GM21528 (cell line): ENCODE data around the gene SPEM1.

ENCODE experiments used
- ATAC-seq: cut with Tn5 transposase; IDR thresholded peaks from one replicate; pipeline ENCODE4 v1.9.1; 2021; ENCODE audit warnings: mild to moderate bottlenecking, moderate library complexity; ENCODE audit not compliant: unreplicated experiment, low FRiP score

The SPEM1 gene, protein sequence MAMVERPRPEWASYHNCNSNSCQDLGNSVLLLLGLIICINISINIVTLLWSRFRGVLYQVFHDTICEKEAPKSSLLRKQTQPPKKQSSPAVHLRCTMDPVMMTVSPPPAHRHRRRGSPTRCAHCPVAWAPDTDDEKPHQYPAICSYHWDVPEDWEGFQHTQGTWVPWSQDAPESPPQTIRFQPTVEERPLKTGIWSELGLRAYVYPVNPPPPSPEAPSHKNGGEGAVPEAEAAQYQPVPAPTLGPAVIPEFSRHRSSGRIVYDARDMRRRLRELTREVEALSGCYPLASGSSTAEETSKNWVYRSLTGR

DNA sequence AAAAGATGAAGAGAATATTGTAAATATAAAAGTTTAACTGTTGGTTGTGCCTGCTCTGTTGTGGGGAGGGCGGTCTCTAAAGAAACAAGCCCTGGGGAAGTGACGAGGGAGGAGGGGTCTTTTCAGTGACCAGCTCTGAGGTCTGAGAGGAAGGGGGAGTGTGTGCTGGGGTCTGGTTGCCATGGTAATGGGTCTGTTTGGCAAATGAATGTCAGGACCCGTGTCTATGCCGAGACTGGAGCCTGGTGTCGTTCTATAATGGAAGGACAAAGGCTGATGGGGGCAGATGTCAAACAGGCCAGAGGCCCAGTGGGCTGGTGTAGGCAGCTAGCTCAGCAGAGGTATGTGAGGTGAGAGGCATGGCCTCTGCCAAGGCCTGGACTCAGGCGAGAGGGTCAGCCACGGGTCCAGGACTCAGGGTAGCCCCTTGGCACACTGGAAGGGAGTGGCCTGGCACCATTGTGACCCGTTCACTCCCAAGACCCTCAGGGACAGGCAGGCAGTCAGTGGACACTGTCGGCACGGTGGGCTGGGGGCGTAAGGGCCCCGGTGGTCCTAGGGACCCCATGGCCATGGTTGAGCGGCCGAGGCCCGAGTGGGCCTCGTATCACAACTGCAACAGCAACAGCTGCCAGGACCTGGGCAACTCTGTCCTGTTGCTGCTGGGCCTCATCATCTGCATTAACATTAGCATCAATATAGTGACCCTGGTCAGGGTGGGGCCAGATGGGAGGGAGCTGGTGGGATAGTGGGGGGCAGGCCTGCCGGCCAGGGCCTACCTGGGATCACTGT, at the start of gene SPEM1:
SPEM1 (plus strand) TSS at position 506 of the 792 bp plus-strand sequence; CDS start at position 567, 61 bp downstream.
- ATAC-seq, result no peak

DNA sequence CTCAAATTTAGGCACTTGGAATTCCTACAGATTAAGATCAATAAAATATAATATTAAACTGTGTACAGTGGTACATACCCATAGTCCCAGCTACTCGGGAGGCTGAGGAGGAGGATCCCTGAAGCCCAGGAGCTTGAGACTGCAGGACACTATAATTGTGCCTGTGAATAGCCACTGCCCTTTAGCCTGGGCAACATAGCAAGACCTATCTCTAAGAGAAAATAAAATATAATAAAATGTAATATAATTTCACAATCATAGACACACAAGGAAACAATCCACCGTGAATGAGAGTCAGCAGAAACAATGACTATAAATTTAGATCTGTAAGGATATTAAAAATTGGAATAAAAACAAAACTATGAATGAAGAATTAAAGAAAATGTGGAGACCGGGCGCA, 49.3 kb upstream of the SPEM1 start:
- no peak for ATAC-seq

GRCh38 chr17:7374353-7374752, 45.8 kb upstream of the SPEM1 start:
- ATAC-seq, result no peak

DNA sequence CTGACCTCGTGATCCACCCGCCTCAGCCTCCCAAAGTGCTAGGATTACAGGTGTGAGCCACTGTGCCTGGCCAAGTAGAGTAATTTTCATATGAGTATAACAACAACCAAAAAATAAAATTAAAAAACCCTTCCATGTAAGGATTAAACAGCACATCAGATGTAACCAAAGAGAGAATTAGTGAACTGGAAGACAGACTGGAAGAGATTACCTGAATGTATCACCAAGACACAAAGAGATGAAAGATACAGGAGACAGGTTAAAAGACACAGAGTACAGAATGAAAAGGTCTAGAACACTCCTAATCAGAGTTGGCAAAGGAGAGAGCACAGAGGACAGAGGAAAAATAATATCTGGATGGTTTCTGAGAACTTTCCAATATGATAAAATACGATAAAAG, 41.0 kb upstream of the SPEM1 start:
- no peak for ATAC-seq

DNA sequence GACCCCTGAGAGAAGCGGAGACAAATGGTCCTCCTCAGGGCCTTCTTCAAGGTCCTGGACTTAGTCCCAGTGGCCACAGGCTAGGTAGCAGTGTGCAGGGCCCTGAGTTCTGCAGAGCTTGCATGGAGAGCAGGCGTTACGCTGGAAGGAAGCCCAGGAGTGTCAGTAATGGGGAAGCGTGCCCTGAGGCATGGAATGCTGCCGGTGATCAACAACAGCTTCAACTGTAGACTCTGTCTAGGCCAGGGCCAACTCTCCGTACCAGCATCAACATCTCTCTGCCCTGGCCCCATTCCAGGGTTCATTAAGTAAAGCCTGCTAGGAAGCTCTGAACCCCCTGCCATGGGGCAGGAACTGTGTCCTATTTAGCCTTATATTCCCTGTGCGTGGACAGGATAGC, 39.8 kb upstream of the SPEM1 start:
- ATAC-seq, result no peak

GRCh38 chr17:7380855-7381683, 39.1 kb upstream of the SPEM1 start, which contains the start of gene TNK1:
Gene TNK1 (plus strand): TSS chr17:7381089. CDS start chr17:7382927, 1,838 bp downstream.
- ATAC-seq, result no peak

DNA sequence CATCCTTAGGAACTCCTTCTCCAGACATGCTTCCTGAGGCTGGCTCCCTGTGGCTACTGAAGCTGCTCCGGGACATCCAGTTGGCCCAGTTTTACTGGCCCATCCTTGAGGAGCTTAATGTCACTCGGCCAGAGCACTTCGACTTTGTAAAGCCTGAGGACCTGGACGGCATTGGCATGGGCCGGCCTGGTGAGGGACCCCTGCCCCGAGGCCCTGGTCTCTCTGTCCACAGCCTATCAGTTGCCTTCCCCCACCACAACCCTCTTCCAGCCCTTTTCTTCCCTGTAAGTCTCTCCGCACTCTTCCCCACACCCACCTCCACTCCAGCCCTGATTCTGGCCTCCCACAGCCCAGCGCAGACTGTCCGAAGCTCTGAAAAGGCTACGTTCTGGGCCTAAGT, 37.2 kb upstream of the SPEM1 start:
- no peak for ATAC-seq

DNA sequence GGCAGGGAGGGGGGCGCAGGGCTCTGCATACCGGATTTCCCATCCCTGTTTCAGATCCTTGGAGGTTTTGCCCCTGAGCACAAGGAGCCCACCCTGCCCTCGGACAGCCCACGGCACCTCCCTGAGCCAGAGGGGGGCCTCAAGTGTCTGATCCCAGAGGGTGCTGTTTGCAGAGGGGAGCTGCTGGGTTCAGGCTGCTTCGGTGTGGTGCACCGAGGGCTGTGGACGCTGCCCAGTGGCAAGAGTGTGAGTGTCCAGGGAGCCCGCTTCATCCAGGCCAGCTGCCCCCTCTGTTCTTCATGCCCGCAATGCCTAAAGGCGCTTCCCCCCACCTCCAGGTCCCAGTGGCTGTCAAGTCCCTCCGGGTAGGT, 36.8 kb upstream of the SPEM1 start:
- no peak for ATAC-seq

DNA sequence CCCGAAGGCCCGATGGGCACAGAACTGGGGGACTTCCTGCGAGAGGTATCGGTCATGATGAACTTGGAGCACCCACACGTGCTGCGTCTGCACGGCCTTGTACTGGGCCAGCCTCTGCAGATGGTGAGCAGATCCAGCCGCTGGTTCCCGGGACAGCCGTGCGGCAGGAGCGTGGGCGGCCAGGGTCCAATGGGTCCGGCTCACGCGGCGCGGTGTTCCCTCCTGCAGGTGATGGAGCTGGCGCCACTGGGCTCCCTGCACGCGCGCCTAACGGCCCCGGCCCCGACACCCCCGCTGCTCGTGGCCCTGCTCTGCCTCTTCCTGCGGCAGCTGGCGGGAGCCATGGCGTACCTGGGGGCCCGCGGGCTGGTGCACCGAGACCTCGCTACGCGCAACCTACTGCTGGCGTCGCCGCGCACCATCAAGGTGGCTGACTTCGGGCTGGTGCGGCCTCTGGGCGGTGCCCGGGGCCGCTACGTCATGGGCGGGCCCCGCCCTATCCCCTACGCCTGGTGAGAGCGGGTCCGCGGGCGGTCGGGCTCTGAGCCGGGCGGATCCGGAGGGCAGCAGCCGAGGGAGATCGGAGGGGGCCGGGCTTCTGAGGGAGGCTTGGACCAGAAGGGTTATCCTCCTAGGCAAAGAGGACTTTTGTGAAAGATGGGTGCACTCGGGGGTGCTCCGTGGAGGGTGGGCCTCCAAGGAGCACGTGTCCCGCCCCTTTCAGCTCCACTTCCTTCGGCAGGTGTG, 36.2 kb upstream of the SPEM1 start:
- ATAC-seq, result no peak

DNA sequence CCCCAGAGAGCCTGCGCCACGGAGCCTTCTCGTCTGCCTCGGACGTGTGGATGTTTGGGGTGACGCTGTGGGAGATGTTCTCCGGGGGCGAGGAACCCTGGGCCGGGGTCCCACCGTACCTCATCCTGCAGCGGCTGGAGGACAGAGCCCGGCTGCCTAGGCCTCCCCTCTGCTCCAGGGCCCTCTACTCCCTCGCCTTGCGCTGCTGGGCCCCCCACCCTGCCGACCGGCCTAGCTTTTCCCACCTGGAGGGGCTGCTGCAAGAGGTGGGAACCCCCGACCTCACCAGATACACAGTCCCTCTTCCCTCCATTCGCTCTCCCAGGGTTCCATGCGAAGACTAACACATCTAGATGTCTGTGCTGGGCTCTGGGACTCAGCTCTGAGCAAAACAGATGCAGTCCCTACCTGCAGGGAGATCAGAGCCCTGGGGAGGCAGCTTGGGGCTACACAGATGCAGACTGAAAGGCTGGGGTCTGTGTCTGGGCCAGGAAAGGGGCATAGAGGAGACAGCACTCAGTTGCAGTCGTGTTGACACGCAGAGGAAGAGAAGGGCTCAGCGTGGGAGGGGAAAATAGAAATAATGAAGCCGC, 35.5 kb upstream of the SPEM1 start:
- ATAC-seq, result no peak

DNA sequence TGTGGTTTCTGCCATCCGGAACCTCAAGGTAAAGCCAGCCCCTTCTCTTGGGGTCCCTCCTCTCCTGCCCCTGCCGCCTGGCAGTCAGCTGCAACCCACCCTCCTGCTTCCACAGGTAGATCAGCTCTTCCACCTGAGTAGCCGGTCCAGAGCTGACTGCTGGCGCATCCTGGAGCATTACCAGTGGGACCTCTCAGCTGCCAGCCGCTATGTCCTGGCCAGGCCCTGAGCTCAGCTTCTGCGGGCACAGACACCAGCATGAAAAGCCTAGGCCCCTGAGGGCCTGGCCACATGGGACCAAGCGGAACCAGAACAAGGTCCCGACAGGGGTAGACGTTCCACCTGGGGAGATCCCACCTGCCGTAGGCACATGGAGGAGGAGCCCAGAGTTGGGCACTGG, 31.3 kb upstream of the SPEM1 start:
- ATAC-seq, result no peak

DNA sequence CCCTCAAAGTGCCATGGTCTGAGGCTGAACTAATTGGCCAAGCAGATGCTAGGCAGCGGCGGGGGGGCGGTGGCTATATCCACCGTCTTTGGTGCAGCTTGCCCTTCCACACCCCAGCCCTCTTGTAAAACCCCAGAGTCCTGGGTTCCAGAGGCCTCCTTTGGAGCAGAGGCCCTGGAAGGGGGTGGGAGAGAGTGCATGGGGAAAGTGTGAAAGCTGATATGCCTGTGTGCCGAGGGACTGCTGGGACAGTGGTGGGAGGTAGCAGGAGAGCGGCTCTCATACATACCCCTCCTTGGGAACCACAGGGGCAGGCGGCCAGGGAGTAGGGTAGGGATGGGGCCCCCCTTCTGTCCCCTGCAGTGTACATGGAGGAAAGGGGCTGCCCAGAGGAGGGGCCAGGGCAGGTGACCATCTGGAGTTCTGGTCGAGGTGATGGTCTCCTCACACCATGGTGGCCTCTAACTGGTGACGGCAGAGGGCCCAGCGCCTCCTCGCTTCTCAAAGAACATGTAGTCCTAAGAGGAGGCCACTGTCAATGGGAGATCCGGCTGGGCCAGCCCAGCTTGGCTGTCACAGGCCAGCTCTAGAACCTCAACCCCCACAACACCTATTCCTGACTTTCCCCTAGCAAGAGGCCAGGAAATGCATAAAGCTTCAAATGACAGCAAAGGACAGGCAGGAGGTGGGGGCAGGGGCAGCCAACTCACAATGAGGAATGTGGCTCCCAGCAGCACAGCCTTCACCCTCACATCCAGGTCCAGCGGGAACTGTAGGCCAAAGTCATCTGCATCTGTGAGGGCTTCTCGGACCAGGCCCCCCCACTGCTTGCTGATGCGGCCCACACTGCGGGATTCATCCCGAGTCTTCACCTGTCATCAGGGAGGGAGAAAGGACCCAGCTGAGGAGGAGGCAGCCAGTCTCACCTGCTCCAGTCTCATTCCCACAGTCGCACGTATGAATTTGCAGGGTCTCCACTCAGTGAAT, 29.9 kb upstream of the SPEM1 start:
- no peak for ATAC-seq

DNA sequence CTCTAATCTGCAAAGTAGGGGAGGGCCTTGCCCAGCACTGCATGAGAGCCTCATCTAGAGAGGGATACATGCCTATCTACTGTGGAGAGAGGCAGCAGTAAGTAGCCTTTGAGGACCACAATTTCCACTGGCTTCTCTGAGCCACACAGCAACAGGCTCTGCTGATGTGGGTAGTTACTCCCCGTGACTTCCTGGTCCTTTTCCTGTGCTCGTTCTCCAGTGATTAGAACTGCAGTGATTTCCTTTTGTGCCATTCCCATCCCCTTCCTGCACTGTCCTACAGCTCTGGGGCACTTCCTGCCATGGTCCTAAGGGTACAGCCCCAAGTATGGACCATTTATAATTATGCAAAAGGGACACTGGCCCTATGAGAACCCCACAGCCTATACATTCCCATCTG, 28.8 kb upstream of the SPEM1 start:
- no peak for ATAC-seq

DNA sequence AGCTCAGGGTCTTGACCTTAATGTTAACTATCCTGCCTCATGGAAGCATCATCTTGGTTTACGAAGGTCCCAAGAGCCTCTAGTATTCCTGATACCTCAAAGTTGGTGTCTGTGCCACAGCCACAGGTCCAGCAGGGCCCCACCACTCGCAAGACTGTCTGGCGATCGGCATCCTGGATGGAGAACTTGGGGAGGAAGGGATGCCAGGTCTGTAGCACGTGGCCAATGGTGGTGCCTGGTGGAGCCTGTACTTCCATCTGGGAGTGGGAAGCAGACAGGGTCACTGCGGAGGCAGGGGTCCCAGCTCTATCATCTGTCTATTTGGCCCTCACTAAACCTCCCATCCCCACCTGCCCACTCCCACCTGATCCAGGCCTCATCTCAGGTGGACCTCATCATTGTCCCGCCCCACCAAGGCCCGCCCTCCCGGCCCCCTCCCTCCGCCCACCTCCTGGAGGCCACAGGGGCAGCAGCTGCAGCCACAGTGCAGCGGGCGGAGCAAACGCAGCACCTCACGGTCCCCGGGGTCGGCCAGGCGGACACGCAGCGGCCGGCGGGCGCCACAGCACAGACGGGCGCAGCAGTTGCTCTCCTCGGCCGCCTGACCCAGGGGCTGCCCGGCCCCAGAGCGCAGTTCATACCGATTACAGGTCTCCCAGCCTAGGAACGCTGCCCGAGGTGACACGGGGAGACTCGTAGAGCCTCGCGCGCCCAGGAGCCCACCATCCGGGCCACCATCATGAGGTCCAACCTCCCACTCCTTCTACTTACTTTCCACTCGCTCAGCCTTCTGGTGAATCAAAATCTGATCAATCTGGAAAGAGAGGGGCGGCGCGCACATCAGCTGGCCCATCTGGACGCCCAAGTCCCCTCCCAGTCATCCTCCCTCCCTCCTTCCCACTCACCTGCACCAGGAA, 27.2 kb upstream of the SPEM1 start:
- no peak for ATAC-seq

GRCh38 chr17:7393613-7394451, 26.3 kb upstream of the SPEM1 start:
- ATAC-seq, result peak; percentile 59

DNA sequence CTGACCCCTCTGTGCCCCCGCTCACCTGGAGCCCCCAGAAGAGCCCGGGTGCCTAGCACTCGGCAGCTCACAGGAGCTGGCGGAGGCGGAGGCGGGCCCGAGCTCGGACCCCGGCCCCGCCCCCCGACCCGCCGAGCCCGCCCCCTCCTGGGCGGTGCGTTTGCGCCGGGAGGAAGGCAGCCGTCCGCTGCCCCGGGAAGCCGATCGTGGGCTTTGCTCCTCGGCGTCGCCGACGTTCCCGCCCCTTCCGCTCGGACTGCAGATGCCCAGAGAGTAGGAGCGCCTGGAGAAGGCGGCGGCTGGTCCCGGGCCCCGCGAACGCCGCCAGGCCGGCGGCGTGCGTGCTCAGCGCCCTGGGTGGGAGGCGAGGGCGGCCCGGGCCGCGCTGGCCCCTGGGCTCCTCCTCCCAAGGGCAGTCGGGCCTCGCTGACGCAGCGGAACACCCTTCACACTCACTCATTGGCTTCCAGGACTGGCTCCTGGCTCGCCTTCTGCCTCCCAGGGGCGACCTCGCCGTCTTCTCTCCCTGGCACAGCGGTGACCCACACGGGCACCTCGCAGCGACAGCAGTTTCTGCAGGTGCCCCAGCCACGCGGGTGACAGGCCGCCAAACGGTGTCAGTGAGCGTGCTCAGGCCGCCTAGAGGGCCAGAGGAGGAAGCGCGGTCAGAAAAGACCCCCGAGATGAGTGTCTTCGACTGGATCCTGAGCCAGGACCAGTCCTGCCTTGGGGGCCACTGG, 25.5 kb upstream of the SPEM1 start, which contains the start of gene PLSCR3:
PLSCR3 (minus strand) TSS at position 74 of the 740 bp plus-strand sequence. CDS start 415 bp downstream, outside the sequence.
- peak; percentile 83 for ATAC-seq
